WTC11 (cell line): ENCODE measurements around the gene IL4R.

Experiments used
- IRF2 ChIP-seq: sonication (generic); formaldehyde crosslinking; IDR thresholded peaks from 2 replicates; pipeline ENCODE4 v1.8.0; 2022; ENCODE audit warnings: low read depth, missing genetic modification reagents, borderline replicate concordance
- KAT7 ChIP-seq: sonication (generic); formaldehyde crosslinking; IDR thresholded peaks from 2 replicates; pipeline ENCODE4 v1.8.1; 2023; ENCODE audit warnings: missing genetic modification reagents, mild to moderate bottlenecking, borderline replicate concordance
- NFE2L1 ChIP-seq: sonication (generic); formaldehyde crosslinking; IDR thresholded peaks from 2 replicates; pipeline ENCODE4 v1.8.1; 2023; ENCODE audit warnings: missing genetic modification reagents
- TEAD4 ChIP-seq: sonication (generic); formaldehyde crosslinking; IDR thresholded peaks from 2 replicates; pipeline ENCODE4 v1.8.0; 2022; ENCODE audit warnings: mild to moderate bottlenecking, missing genetic modification reagents
- USF2 ChIP-seq: sonication (generic); formaldehyde crosslinking; IDR thresholded peaks from 2 replicates; pipeline ENCODE4 v1.8.1; 2023; ENCODE audit warnings: mild to moderate bottlenecking, missing genetic modification reagents, moderate library complexity
- ZBTB21 ChIP-seq: sonication (generic); formaldehyde crosslinking; IDR thresholded peaks from 2 replicates; pipeline ENCODE4 v1.8.1; 2023; ENCODE audit warnings: mild to moderate bottlenecking, missing genetic modification reagents, borderline replicate concordance
- TF ChIP-seq, protein P1 (sequence below): fragments of 200-600 bp; IDR thresholded peaks from 2 replicates; pipeline ENCODE4 v1.8.0; 2022; ENCODE audit warnings: antibody characterized with exemption
- TF ChIP-seq, protein P2 (sequence below): sonication (generic); formaldehyde crosslinking; IDR thresholded peaks from 2 replicates; pipeline ENCODE4 v1.8.1; 2022; ENCODE audit warnings: missing genetic modification reagents, borderline replicate concordance

- TF ChIP-seq IRF2 (CRISPR knock-in tag) (no peak), USF2 (CRISPR knock-in tag) (no peak), TEAD4 (CRISPR knock-in tag) (no peak), ZBTB21 (CRISPR knock-in tag) (no peak), NFE2L1 (CRISPR knock-in tag) (no peak), KAT7 (CRISPR knock-in tag) (no peak)
- TF ChIP-seq, protein P1, sequence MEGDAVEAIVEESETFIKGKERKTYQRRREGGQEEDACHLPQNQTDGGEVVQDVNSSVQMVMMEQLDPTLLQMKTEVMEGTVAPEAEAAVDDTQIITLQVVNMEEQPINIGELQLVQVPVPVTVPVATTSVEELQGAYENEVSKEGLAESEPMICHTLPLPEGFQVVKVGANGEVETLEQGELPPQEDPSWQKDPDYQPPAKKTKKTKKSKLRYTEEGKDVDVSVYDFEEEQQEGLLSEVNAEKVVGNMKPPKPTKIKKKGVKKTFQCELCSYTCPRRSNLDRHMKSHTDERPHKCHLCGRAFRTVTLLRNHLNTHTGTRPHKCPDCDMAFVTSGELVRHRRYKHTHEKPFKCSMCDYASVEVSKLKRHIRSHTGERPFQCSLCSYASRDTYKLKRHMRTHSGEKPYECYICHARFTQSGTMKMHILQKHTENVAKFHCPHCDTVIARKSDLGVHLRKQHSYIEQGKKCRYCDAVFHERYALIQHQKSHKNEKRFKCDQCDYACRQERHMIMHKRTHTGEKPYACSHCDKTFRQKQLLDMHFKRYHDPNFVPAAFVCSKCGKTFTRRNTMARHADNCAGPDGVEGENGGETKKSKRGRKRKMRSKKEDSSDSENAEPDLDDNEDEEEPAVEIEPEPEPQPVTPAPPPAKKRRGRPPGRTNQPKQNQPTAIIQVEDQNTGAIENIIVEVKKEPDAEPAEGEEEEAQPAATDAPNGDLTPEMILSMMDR, result no peak
- TF ChIP-seq, protein P2, sequence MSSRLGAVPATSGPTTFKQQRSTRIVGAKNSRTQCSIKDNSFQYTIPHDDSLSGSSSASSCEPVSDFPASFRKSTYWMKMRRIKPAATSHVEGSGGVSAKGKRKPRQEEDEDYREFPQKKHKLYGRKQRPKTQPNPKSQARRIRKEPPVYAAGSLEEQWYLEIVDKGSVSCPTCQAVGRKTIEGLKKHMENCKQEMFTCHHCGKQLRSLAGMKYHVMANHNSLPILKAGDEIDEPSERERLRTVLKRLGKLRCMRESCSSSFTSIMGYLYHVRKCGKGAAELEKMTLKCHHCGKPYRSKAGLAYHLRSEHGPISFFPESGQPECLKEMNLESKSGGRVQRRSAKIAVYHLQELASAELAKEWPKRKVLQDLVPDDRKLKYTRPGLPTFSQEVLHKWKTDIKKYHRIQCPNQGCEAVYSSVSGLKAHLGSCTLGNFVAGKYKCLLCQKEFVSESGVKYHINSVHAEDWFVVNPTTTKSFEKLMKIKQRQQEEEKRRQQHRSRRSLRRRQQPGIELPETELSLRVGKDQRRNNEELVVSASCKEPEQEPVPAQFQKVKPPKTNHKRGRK (CRISPR knock-in tag), result no peak
These were observed 40.5 kb upstream of the IL4R start for GRCh38 chr16:27273330-27273669.
